SW480 (cell line): ENCODE results near the gene OCA2.
A peak's percentile ranks its signal among the peaks of the same experiment; 100 is the strongest.
"Not testable (repeated sequence)": the region's sequence is repeated elsewhere in the genome, so short reads cannot be mapped to it uniquely, and the experiment has no call there.

Experiments
- DNase-seq: peaks from one replicate; pipeline ENCODE4 v3.0.0-alpha.2; 2016; ENCODE audit warnings: low spot score

Gene OCA2

GRCh38 chr15:28022961-28023360, 76.2 kb downstream of the OCA2 start:
- no peak for DNase-seq

- no peak for DNase-seq
Observed at GRCh38 chr15:28022181-28022580, 76.9 kb downstream of the OCA2 start.

- peak; percentile 55 for DNase-seq
Observed at GRCh38 chr15:28021281-28022039, 77.7 kb downstream of the OCA2 start.

- no peak for DNase-seq
Observed at GRCh38 chr15:28020644-28021043, 78.5 kb downstream of the OCA2 start.

- DNase-seq = no peak
Observed at GRCh38 chr15:28019594-28020309, 79.4 kb downstream of the OCA2 start.

- DNase-seq = no peak
Observed at GRCh38 chr15:28018291-28019044, 80.6 kb downstream of the OCA2 start.

- DNase-seq = peak; percentile 34
Observed at GRCh38 chr15:28017423-28017924, 81.6 kb downstream of the OCA2 start.

GRCh38 chr15:28015855-28016254, 83.3 kb downstream of the OCA2 start:
- DNase-seq = no peak

- no peak for DNase-seq
Observed at GRCh38 chr15:28014623-28015200, 84.4 kb downstream of the OCA2 start.

GRCh38 chr15:28013976-28014375, 85.1 kb downstream of the OCA2 start:
- no peak for DNase-seq

GRCh38 chr15:28013480-28013879, 85.6 kb downstream of the OCA2 start:
- DNase-seq = no peak

GRCh38 chr15:28012231-28012630, 86.9 kb downstream of the OCA2 start:
- DNase-seq = no peak

GRCh38 chr15:28008175-28008574, 90.9 kb downstream of the OCA2 start:
- not testable (repeated sequence) for DNase-seq

- DNase-seq = no peak
Observed at GRCh38 chr15:28006116-28006905, 92.8 kb downstream of the OCA2 start.

- DNase-seq = no peak
Observed at GRCh38 chr15:28005004-28005527, 94.0 kb downstream of the OCA2 start.

- no peak for DNase-seq
Observed at GRCh38 chr15:28004143-28005003, 94.7 kb downstream of the OCA2 start.

- no peak for DNase-seq
Observed at GRCh38 chr15:28003302-28004037, 95.6 kb downstream of the OCA2 start.

- no peak for DNase-seq
Observed at GRCh38 chr15:28002867-28003266, 96.2 kb downstream of the OCA2 start.

GRCh38 chr15:28002136-28002861, 96.8 kb downstream of the OCA2 start:
- DNase-seq = no peak
